Liver (tissue), 9 donors: ENCODE measurements around the gene SFXN5. TPM values are rescaled to one million over a fixed set of nuclear protein-coding genes. Genes with fewer than 3 reads are reported as not detected.

ENCODE experiments used
- DNase-seq: peaks from one replicate; pipeline ENCODE4 v3.0.0-alpha.2; 2017; ENCODE audit warnings: low spot score
- H3K27ac ChIP-seq, 2 donors: one replicate each; pipeline ENCODE4 v1.7.0; 2013; ENCODE audit warnings: inconsistent platforms in 2 of 2, low read length in 2 of 2, control low read depth in 1 of 2, low read depth in 1 of 2, mild to moderate bottlenecking in 1 of 2
- H3K27me3 ChIP-seq, 4 donors: one replicate each; pipeline versions ENCODE4 v1.6.1 to v1.7.0; 2013; ENCODE audit warnings: low read length in 3 of 4, inconsistent platforms in 1 of 4, mild to moderate bottlenecking in 1 of 4, moderate library complexity in 1 of 4; ENCODE audit not compliant: control insufficient read depth in 4 of 4, insufficient read depth in 4 of 4
- H3K36me3 ChIP-seq, 4 donors: one replicate each; pipeline versions ENCODE4 v1.6.1 to v1.7.0; 2013; ENCODE audit warnings: low read length in 3 of 4, mild to moderate bottlenecking in 3 of 4, low read depth in 1 of 4, moderate library complexity in 1 of 4; ENCODE audit not compliant: control insufficient read depth in 4 of 4, insufficient read depth in 3 of 4
- H3K4me1 ChIP-seq, 4 donors: one replicate each; pipeline versions ENCODE4 v1.6.1 to v1.7.0; 2013; ENCODE audit warnings: low read length in 3 of 4, mild to moderate bottlenecking in 3 of 4, moderate library complexity in 1 of 4; ENCODE audit not compliant: control insufficient read depth in 4 of 4, insufficient read depth in 4 of 4
- H3K4me3 ChIP-seq, 3 donors: one replicate each; pipeline versions ENCODE4 v1.6.1 to v1.7.0; 2013; ENCODE audit warnings: low read length in 3 of 3, control low read depth in 1 of 3, low read depth in 1 of 3, mild to moderate bottlenecking in 1 of 3
- H3K9ac ChIP-seq, 2 donors: one replicate each; pipeline ENCODE4 v1.7.0; 2013; ENCODE audit warnings: low read length in 2 of 2, mild to moderate bottlenecking in 2 of 2, moderate library complexity in 2 of 2, control low read depth in 1 of 2, low read depth in 1 of 2
- H3K9me3 ChIP-seq, 4 donors: one replicate each; pipeline versions ENCODE4 v1.6.1 to v1.7.0; 2013; ENCODE audit warnings: low read length in 3 of 4; ENCODE audit not compliant: control insufficient read depth in 4 of 4
- CTCF ChIP-seq: fragments of 150-350 bp; IDR thresholded peaks from 2 replicates; pipeline ENCODE4 v1.5.1; 2017; ENCODE audit warnings: improper control_type of control experiment, low read depth, low read length; ENCODE audit not compliant: missing input control
- EGR1 ChIP-seq, 2 donors: IDR thresholded peaks; 2 replicates each; pipeline ENCODE4 v1.6.1; 2016 to 2018; ENCODE audit warnings: antibody characterized with exemption in 2 of 2, low read depth in 2 of 2
- FOXA1 ChIP-seq: IDR thresholded peaks from 2 replicates; pipeline ENCODE4 v1.6.1; 2016; ENCODE audit warnings: antibody characterized with exemption
- FOXA2 ChIP-seq: IDR thresholded peaks from 2 replicates; pipeline ENCODE4 v1.6.1; 2016; ENCODE audit warnings: antibody characterized with exemption
- GABPA ChIP-seq, 2 donors: IDR thresholded peaks in 1 of 2; conservative IDR thresholded peaks in 1 of 2; 2 replicates each; pipeline ENCODE4 v1.6.1; 2016; ENCODE audit warnings: antibody characterized with exemption in 2 of 2, mild to moderate bottlenecking in 1 of 2, moderate library complexity in 1 of 2
- HNF4A ChIP-seq, 2 donors: conservative IDR thresholded peaks; 2 replicates each; pipeline ENCODE4 v1.6.1; 2016; ENCODE audit warnings: antibody characterized with exemption in 2 of 2, mild to moderate bottlenecking in 2 of 2
- HNF4G ChIP-seq: IDR thresholded peaks from 2 replicates; pipeline ENCODE4 v1.6.1; 2016; ENCODE audit warnings: antibody characterized with exemption
- JUND ChIP-seq, 2 donors: IDR thresholded peaks; 2 replicates each; pipeline ENCODE4 v1.6.1; 2016; ENCODE audit warnings: antibody characterized with exemption in 2 of 2
- MAX ChIP-seq: IDR thresholded peaks from 2 replicates; pipeline ENCODE4 v1.6.1; 2016; ENCODE audit warnings: antibody characterized with exemption
- NR2F2 ChIP-seq: IDR thresholded peaks from 2 replicates; pipeline ENCODE4 v1.6.1; 2016; ENCODE audit warnings: antibody characterized with exemption
- RAD21 ChIP-seq, 2 donors: IDR thresholded peaks; 2 replicates each; pipeline ENCODE4 v1.6.1; 2016; ENCODE audit warnings: antibody characterized with exemption in 2 of 2, mild to moderate bottlenecking in 2 of 2
- RXRA ChIP-seq, 2 donors: IDR thresholded peaks; 2 replicates each; pipeline ENCODE4 v1.6.1; 2017 to 2018; ENCODE audit warnings: antibody characterized with exemption in 2 of 2, mild to moderate bottlenecking in 1 of 2
- SP1 ChIP-seq: IDR thresholded peaks from 2 replicates; pipeline ENCODE4 v1.6.1; 2018; ENCODE audit warnings: antibody characterized with exemption, mild to moderate bottlenecking
- TAF1 ChIP-seq: conservative IDR thresholded peaks from 2 replicates; pipeline ENCODE4 v1.6.1; 2016; ENCODE audit warnings: antibody characterized with exemption, mild to moderate bottlenecking
- YY1 ChIP-seq: IDR thresholded peaks from 2 replicates; pipeline ENCODE4 v1.6.1; 2016; ENCODE audit warnings: antibody characterized with exemption, mild to moderate bottlenecking
- WGBS: extraction: QIAGEN DNeasy Blood & Tissue Kit; methylation state at CpG from one replicate; pipeline ENCODE4 v1.1.7; 2013; 5-methylcytosine and 5-hydroxymethylcytosine counted together
- polyA plus RNA-seq, 2 donors: library from polyadenylated mRNA; stranded (reverse) in 1 of 2; unstranded in 1 of 2; fragments of 200-250 nt in 1 of 2; fragments of >200 nt in 1 of 2; fragmentation: Nextera tagmentation in 1 of 2; extraction: Ambion mirVana in 1 of 2; gene quantifications; one replicate each; pipeline versions ENCODE4 v1.2.1 to v1.2.3, GENCODE V29; 2013 to 2015
- total RNA-seq, 2 donors: library from RNA; depleted of rRNA; stranded (reverse); fragments of >200 nt; gene quantifications; one replicate each; pipeline ENCODE4 v1.2.3, GENCODE V29; 2014
- TF ChIP-seq, protein P1 (sequence below): IDR thresholded peaks from 2 replicates; pipeline ENCODE4 v1.6.1; 2016; ENCODE audit warnings: antibody characterized with exemption, mild to moderate bottlenecking
- TF ChIP-seq, protein P2 (sequence below): IDR thresholded peaks from 2 replicates; pipeline ENCODE4 v1.6.1; 2016; ENCODE audit warnings: antibody characterized with exemption
- TF ChIP-seq, protein P3 (sequence below): IDR thresholded peaks from 2 replicates; pipeline ENCODE4 v1.6.1; 2016; ENCODE audit warnings: antibody characterized with exemption
- donor health status: healthy.
- donor health status: healthy.
- donor health status: healthy.
- donor health status: healthy.
- donor health status: healthy.

SFXN5 gene
- total and polyA plus RNA-seq, 4 donors, result 23.3 to 58.2 (median 29.5) TPM

DNA sequence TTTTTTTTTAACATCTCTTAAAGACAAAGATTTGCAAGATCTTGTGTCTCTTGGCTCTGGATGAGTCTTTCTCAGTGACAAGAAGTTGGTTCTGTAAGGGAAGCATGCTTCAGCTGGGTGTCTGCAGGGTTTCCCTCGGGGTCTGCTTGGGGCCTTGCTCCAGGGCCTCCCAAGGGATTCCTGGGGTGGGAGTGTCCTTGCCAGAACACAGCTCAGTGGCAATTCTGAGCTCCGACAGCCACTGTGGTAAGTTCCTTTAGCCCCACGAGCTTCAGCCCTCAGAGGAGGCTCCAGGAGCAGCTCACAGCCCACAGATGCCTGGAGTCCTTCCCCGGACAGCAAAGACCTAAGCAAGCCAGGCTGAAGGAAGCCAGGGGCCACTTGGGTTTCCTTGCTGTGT is 101.8 kb downstream of the SFXN5 start:
- Histone ChIP-seq H3K9ac (no peak overlapping the region), H3K27me3 (no peaks in the 10 kb centered on the region), H3K9me3 (no peaks in the 10 kb centered on the region), H3K4me3 (no peak overlapping the region), H3K36me3 (peaks cover 7 to 53% (median 22%) of the 10 kb centered on the region in 4 donors), H3K27ac (no peak overlapping the region), H3K4me1 (no peaks in the 10 kb centered on the region)
- TF ChIP-seq CTCF (no peak), HNF4G (no peak)
- DNase-seq, result no peak
- WGBS, result 90% methylated on average over 4 of the region's 4 CpGs

GRCh38 chr2:72968286-72968685 is 103.2 kb downstream of the SFXN5 start:
- H3K9me3 ChIP-seq, result no peaks in the 10 kb centered on the region
- H3K36me3 ChIP-seq, result peaks cover 7 to 59% (median 26%) of the 10 kb centered on the region in 4 donors
- DNase-seq, result no peak
- H3K4me1 ChIP-seq, result no peaks in the 10 kb centered on the region
- no peak overlapping the region for H3K9ac ChIP-seq
- no peaks in the 10 kb centered on the region for H3K27me3 ChIP-seq
- TF ChIP-seq FOXA1 (no peak), JUND (IDR thresholded peaks at IDR 0.05) (no peak), GABPA (IDR thresholded peaks at IDR 0.05 in 1 of 2, conservative IDR thresholded peaks at IDR 0.05 in 1 of 2) (no peak), RAD21 (IDR thresholded peaks at IDR 0.05) (no peak), TAF1 (no peak), HNF4G (no peak), NR2F2 (no peak), SP1 (no peak), YY1 (no peak), RXRA (IDR thresholded peaks at IDR 0.05) (no peak), MAX (no peak), EGR1 (IDR thresholded peaks at IDR 0.05; ENCODE audit: low read depth in 2 of 2) (no peak), FOXA2 (no peak), HNF4A (conservative IDR thresholded peaks at IDR 0.05) (no peak), CTCF (no peak)
- TF ChIP-seq, protein P1, sequence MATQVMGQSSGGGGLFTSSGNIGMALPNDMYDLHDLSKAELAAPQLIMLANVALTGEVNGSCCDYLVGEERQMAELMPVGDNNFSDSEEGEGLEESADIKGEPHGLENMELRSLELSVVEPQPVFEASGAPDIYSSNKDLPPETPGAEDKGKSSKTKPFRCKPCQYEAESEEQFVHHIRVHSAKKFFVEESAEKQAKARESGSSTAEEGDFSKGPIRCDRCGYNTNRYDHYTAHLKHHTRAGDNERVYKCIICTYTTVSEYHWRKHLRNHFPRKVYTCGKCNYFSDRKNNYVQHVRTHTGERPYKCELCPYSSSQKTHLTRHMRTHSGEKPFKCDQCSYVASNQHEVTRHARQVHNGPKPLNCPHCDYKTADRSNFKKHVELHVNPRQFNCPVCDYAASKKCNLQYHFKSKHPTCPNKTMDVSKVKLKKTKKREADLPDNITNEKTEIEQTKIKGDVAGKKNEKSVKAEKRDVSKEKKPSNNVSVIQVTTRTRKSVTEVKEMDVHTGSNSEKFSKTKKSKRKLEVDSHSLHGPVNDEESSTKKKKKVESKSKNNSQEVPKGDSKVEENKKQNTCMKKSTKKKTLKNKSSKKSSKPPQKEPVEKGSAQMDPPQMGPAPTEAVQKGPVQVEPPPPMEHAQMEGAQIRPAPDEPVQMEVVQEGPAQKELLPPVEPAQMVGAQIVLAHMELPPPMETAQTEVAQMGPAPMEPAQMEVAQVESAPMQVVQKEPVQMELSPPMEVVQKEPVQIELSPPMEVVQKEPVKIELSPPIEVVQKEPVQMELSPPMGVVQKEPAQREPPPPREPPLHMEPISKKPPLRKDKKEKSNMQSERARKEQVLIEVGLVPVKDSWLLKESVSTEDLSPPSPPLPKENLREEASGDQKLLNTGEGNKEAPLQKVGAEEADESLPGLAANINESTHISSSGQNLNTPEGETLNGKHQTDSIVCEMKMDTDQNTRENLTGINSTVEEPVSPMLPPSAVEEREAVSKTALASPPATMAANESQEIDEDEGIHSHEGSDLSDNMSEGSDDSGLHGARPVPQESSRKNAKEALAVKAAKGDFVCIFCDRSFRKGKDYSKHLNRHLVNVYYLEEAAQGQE, result no peak
- TF ChIP-seq, protein P2, sequence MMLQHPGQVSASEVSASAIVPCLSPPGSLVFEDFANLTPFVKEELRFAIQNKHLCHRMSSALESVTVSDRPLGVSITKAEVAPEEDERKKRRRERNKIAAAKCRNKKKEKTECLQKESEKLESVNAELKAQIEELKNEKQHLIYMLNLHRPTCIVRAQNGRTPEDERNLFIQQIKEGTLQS, result no peak
- TF ChIP-seq, protein P3, sequence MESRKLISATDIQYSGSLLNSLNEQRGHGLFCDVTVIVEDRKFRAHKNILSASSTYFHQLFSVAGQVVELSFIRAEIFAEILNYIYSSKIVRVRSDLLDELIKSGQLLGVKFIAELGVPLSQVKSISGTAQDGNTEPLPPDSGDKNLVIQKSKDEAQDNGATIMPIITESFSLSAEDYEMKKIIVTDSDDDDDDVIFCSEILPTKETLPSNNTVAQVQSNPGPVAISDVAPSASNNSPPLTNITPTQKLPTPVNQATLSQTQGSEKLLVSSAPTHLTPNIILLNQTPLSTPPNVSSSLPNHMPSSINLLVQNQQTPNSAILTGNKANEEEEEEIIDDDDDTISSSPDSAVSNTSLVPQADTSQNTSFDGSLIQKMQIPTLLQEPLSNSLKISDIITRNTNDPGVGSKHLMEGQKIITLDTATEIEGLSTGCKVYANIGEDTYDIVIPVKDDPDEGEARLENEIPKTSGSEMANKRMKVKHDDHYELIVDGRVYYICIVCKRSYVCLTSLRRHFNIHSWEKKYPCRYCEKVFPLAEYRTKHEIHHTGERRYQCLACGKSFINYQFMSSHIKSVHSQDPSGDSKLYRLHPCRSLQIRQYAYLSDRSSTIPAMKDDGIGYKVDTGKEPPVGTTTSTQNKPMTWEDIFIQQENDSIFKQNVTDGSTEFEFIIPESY, result no peak
- no peak overlapping the region for H3K4me3 ChIP-seq
- no peak overlapping the region for H3K27ac ChIP-seq
- WGBS, result 96% methylated on average over 8 of the region's 8 CpGs
